K562 (cell line): ENCODE measurements around the gene IPO9. TPM values are rescaled to one million over a fixed set of nuclear protein-coding genes. Genes with fewer than 3 reads are reported as not detected.

Source experiments
- CTBP1 ChIP-seq: fragments of 450-650 bp; IDR thresholded peaks from 2 replicates; pipeline ENCODE4 v1.6.1; 2016; ENCODE audit warnings: borderline replicate concordance
- DEAF1 ChIP-seq: fragments of 450-650 bp; formaldehyde crosslinking; IDR thresholded peaks from 2 replicates; pipeline ENCODE4 v1.4.0; 2020; ENCODE audit warnings: mild to moderate bottlenecking, moderate library complexity
- MEIS2 ChIP-seq: fragments of 450-650 bp; IDR thresholded peaks from 2 replicates; pipeline ENCODE4 v1.6.1; 2014; ENCODE audit warnings: mild to moderate bottlenecking; ENCODE audit not compliant: partially characterized antibody
- NFYB ChIP-seq: IDR thresholded peaks from 2 replicates; pipeline ENCODE4 v1.6.1; 2011; ENCODE audit warnings: mild to moderate bottlenecking, moderate library complexity; ENCODE audit not compliant: insufficient read length; ENCODE audit errors: extremely low read depth
- NUFIP1 ChIP-seq: fragments of 450-650 bp; IDR thresholded peaks from 2 replicates; pipeline ENCODE4 v1.6.1; 2018; ENCODE audit not compliant: partially characterized antibody
- OTX1 ChIP-seq: fragments of 450-650 bp; formaldehyde crosslinking; IDR thresholded peaks from 2 replicates; pipeline ENCODE4 v1.4.0; 2022; ENCODE audit warnings: mild to moderate bottlenecking
- SREBF2 ChIP-seq: sonication (generic); formaldehyde crosslinking; IDR thresholded peaks from 2 replicates; pipeline ENCODE4 v1.4.0; 2020; ENCODE audit warnings: mild to moderate bottlenecking, missing genetic modification reagents
- TAF1 ChIP-seq: IDR thresholded peaks from 2 replicates; pipeline ENCODE4 v1.6.1; 2011; ENCODE audit warnings: mild to moderate bottlenecking, low read length, moderate library complexity; ENCODE audit not compliant: insufficient read depth, control insufficient read depth, severe bottlenecking; ENCODE audit errors: extremely low read depth
- TARDBP ChIP-seq: fragments of 450-650 bp; IDR thresholded peaks from 2 replicates; pipeline ENCODE4 v1.6.1; 2016
- TEAD4 ChIP-seq, 2 experiments: sonication (generic) in 1 of 2; formaldehyde crosslinking in 1 of 2; IDR thresholded peaks; 2 replicates each; pipeline versions ENCODE4 v1.6.1 to v1.8.0; 2012 to 2022; ENCODE audit warnings: borderline replicate concordance in 1 of 2, inconsistent platforms in 1 of 2, low read length in 1 of 2, mild to moderate bottlenecking in 1 of 2, missing genetic modification reagents in 1 of 2
- XRCC4 ChIP-seq: IDR thresholded peaks from one replicate; pipeline ENCODE4 v1.6.1; 2011; ENCODE audit not compliant: insufficient read depth, insufficient read length; ENCODE audit errors: extremely low read depth
- ZNF263 ChIP-seq: sonication (generic); formaldehyde crosslinking; IDR thresholded peaks from 2 replicates; pipeline ENCODE4 v1.8.0; 2022; ENCODE audit warnings: mild to moderate bottlenecking, missing genetic modification reagents, borderline replicate concordance
- polyA plus RNA-seq, 8 experiments: library from polyadenylated mRNA; depleted of rRNA in 4 of 8; stranded (reverse) in 5 of 8; unstranded in 3 of 8; fragments of >200 nt; fragmentation: Nextera tagmentation in 2 of 8; fragmentation: Illumina TruSeq in 1 of 8; extraction: Ambion mirVana in 2 of 8; extraction: Trizol in 1 of 8; gene quantifications; 2 replicates each; pipeline versions ENCODE4 v1.2.1 to v1.2.3, GENCODE V29; 2011 to 2014; ENCODE audit warnings: inconsistent platforms in 1 of 8, missing spikeins in 1 of 8
- total RNA-seq, 7 experiments: library from RNA; depleted of rRNA in 6 of 7; stranded (reverse); fragments of >200 nt in 6 of 7; fragmentation: Illumina TruSeq in 2 of 7; extraction: Trizol in 2 of 7; gene quantifications; 2 replicates each; pipeline versions ENCODE4 v1.2.1 to v1.2.3, GENCODE V29; 2011 to 2021; ENCODE audit warnings: low replicate concordance in 1 of 7
- TF ChIP-seq, protein P1 (sequence below): sonication (generic); formaldehyde crosslinking; IDR thresholded peaks from 2 replicates; pipeline ENCODE4 v1.8.1; 2023; ENCODE audit warnings: mild to moderate bottlenecking, missing genetic modification reagents
- TF ChIP-seq, protein P2 (sequence below): fragments of 450-650 bp; formaldehyde crosslinking; IDR thresholded peaks from 2 replicates; pipeline ENCODE4 v1.4.0; 2020; ENCODE audit warnings: mild to moderate bottlenecking, mixed read lengths
- TF ChIP-seq, protein P3 (sequence below): fragments of 150-350 bp; conservative IDR thresholded peaks from 2 replicates; pipeline ENCODE4 v1.6.1; 2014; ENCODE audit warnings: low read length
- TF ChIP-seq, protein P4 (sequence below): fragments of 250-450 bp; sonication (Bioruptor Pico); IDR thresholded peaks from 2 replicates; pipeline ENCODE4 v1.9.0; 2021; ENCODE audit warnings: mild to moderate bottlenecking, inconsistent platforms

IPO9 gene
- total and polyA plus RNA-seq, 9 of the 15 experiments (the other 6 are each of a cell fraction or from before 2014, with no cell fraction given), result 27.9 to 78.6 (median 43.9) TPM

GRCh38 chr1:201792534-201793305 is 36.2 kb upstream of the IPO9 start (continued):
- TF ChIP-seq, protein P1, sequence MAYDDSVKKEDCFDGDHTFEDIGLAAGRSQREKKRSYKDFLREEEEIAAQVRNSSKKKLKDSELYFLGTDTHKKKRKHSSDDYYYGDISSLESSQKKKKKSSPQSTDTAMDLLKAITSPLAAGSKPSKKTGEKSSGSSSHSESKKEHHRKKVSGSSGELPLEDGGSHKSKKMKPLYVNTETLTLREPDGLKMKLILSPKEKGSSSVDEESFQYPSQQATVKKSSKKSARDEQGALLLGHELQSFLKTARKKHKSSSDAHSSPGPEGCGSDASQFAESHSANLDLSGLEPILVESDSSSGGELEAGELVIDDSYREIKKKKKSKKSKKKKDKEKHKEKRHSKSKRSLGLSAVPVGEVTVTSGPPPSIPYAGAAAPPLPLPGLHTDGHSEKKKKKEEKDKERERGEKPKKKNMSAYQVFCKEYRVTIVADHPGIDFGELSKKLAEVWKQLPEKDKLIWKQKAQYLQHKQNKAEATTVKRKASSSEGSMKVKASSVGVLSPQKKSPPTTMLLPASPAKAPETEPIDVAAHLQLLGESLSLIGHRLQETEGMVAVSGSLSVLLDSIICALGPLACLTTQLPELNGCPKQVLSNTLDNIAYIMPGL, result no peak
- TF ChIP-seq DEAF1, result peak; percentile 97
- no peak for TF ChIP-seq NFYB
- no peak for TF ChIP-seq NUFIP1
- TF ChIP-seq OTX1 (CRISPR knock-in tag), result 0 out of 2 replicates have a peak, but pooled peaks have one; percentile 7
- TF ChIP-seq, protein P2, sequence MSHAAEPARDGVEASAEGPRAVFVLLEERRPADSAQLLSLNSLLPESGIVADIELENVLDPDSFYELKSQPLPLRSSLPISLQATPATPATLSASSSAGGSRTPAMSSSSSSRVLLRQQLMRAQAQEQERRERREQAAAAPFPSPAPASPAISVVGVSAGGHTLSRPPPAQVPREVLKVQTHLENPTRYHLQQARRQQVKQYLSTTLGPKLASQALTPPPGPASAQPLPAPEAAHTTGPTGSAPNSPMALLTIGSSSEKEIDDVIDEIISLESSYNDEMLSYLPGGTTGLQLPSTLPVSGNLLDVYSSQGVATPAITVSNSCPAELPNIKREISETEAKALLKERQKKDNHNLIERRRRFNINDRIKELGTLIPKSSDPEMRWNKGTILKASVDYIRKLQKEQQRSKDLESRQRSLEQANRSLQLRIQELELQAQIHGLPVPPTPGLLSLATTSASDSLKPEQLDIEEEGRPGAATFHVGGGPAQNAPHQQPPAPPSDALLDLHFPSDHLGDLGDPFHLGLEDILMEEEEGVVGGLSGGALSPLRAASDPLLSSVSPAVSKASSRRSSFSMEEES, result no peak
- TF ChIP-seq, protein P3, sequence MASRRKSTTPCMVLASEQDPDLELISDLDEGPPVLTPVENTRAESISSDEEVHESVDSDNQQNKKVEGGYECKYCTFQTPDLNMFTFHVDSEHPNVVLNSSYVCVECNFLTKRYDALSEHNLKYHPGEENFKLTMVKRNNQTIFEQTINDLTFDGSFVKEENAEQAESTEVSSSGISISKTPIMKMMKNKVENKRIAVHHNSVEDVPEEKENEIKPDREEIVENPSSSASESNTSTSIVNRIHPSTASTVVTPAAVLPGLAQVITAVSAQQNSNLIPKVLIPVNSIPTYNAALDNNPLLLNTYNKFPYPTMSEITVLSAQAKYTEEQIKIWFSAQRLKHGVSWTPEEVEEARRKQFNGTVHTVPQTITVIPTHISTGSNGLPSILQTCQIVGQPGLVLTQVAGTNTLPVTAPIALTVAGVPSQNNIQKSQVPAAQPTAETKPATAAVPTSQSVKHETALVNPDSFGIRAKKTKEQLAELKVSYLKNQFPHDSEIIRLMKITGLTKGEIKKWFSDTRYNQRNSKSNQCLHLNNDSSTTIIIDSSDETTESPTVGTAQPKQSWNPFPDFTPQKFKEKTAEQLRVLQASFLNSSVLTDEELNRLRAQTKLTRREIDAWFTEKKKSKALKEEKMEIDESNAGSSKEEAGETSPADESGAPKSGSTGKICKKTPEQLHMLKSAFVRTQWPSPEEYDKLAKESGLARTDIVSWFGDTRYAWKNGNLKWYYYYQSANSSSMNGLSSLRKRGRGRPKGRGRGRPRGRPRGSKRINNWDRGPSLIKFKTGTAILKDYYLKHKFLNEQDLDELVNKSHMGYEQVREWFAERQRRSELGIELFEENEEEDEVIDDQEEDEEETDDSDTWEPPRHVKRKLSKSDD, result no peak
- TF ChIP-seq CTBP1, result peak; percentile 65; the same call in 1 of the 2 replicates
- TF ChIP-seq ZNF263 (CRISPR knock-in tag), result peak; percentile 41; the same call in 1 of the 2 replicates
- TF ChIP-seq SREBF2 (CRISPR knock-in tag), result no peak
- TF ChIP-seq TARDBP, result peak; percentile 60; the same call in 1 of the 2 replicates
- TF ChIP-seq TEAD4 (IDR thresholded peaks at IDR 0.05; ENCODE audit: low read length), result peak; percentile 34; the same call in 1 of the 2 replicates
- TF ChIP-seq TEAD4 (CRISPR knock-in tag; IDR thresholded peaks at IDR 0.05; ENCODE audit: borderline replicate concordance), result no peak
- TF ChIP-seq, protein P4, sequence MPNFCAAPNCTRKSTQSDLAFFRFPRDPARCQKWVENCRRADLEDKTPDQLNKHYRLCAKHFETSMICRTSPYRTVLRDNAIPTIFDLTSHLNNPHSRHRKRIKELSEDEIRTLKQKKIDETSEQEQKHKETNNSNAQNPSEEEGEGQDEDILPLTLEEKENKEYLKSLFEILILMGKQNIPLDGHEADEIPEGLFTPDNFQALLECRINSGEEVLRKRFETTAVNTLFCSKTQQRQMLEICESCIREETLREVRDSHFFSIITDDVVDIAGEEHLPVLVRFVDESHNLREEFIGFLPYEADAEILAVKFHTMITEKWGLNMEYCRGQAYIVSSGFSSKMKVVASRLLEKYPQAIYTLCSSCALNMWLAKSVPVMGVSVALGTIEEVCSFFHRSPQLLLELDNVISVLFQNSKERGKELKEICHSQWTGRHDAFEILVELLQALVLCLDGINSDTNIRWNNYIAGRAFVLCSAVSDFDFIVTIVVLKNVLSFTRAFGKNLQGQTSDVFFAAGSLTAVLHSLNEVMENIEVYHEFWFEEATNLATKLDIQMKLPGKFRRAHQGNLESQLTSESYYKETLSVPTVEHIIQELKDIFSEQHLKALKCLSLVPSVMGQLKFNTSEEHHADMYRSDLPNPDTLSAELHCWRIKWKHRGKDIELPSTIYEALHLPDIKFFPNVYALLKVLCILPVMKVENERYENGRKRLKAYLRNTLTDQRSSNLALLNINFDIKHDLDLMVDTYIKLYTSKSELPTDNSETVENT, result no peak
- TF ChIP-seq MEIS2, result peak; percentile 70
- no peak for TF ChIP-seq TAF1
- no peak for TF ChIP-seq XRCC4
